ENCODE results near the gene PPP2R2D.
"Not testable (repeated sequence)": the region's sequence is repeated elsewhere in the genome, so short reads cannot be mapped to it uniquely, and the experiment has no call there.

DNA sequence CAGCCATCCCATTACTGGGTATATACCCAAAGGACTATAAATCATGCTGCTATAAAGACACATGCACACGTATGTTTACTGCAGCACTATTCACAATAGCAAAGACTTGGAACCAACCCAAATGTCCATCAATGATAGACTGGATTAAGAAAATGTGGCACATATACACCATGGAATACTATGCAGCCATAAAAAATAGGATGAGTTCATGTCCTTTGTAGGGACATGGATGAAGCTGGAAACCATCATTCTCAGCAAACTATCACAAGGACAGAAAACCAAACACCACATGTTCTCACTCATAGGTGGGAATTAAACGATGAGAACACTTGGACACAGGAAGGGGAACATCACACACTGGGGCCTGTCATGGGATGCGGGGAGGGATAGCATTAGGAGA is 87.0 kb downstream of the PPP2R2D start:
- TF ChIP-seq POLR2AphosphoS5 (IDR thresholded peaks at IDR 0.05): not testable (repeated sequence)
- TF ChIP-seq, protein P1, sequence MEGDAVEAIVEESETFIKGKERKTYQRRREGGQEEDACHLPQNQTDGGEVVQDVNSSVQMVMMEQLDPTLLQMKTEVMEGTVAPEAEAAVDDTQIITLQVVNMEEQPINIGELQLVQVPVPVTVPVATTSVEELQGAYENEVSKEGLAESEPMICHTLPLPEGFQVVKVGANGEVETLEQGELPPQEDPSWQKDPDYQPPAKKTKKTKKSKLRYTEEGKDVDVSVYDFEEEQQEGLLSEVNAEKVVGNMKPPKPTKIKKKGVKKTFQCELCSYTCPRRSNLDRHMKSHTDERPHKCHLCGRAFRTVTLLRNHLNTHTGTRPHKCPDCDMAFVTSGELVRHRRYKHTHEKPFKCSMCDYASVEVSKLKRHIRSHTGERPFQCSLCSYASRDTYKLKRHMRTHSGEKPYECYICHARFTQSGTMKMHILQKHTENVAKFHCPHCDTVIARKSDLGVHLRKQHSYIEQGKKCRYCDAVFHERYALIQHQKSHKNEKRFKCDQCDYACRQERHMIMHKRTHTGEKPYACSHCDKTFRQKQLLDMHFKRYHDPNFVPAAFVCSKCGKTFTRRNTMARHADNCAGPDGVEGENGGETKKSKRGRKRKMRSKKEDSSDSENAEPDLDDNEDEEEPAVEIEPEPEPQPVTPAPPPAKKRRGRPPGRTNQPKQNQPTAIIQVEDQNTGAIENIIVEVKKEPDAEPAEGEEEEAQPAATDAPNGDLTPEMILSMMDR (IDR thresholded peaks at IDR 0.05): not testable (repeated sequence)
